GM06990 (cell line): ENCODE results near the gene ETFDH.

Experiments used
- DNase-seq: peaks from one replicate; pipeline ENCODE4 v3.0.0-alpha.2; 2011; ENCODE audit not compliant: insufficient read length; ENCODE audit errors: extremely low read depth
- H3K27me3 ChIP-seq: replicated peaks from 2 replicates; pipeline ENCODE4 v1.6.0; 2011; ENCODE audit warnings: low read length; ENCODE audit not compliant: control insufficient read depth, insufficient read depth
- H3K36me3 ChIP-seq: 2 replicates; pipeline ENCODE4 v1.5.1; 2011; ENCODE audit warnings: low read length; ENCODE audit not compliant: control insufficient read depth, insufficient read depth
- H3K4me3 ChIP-seq: replicated peaks from 2 replicates; pipeline ENCODE4 v1.5.1; 2011; ENCODE audit warnings: low read depth, mild to moderate bottlenecking, control low read depth, low read length
- CTCF ChIP-seq: IDR thresholded peaks from 2 replicates; pipeline ENCODE4 v1.5.1; 2011; ENCODE audit warnings: low read length, control low read depth, mild to moderate bottlenecking, inconsistent platforms; ENCODE audit not compliant: insufficient read depth, poor library complexity, severe bottlenecking

ETFDH gene

GRCh38 chr4:158673633-158674032 lies 1.5 kb downstream of the ETFDH start:
- Histone ChIP-seq H3K27me3 (no peaks in the 10 kb centered on the region), H3K36me3 (no peaks in the 10 kb centered on the region), H3K4me3 (no peak overlapping the region)
- no peak for TF ChIP-seq CTCF
- no peak for DNase-seq

- H3K4me3 ChIP-seq, result no peak overlapping the region
- DNase-seq, result no peak
- no peaks in the 10 kb centered on the region for H3K36me3 ChIP-seq
- no peaks in the 10 kb centered on the region for H3K27me3 ChIP-seq
- no peak for TF ChIP-seq CTCF
Measured at GRCh38 chr4:158676076-158676475, 4.0 kb downstream of the ETFDH start.

GRCh38 chr4:158678767-158679166 lies 6.7 kb downstream of the ETFDH start:
- no peak for TF ChIP-seq CTCF

GRCh38 chr4:158681629-158682028 lies 9.5 kb downstream of the ETFDH start:
- Histone ChIP-seq H3K4me3 (no peak overlapping the region), H3K27me3 (no peaks in the 10 kb centered on the region), H3K36me3 (no peaks in the 10 kb centered on the region)
- no peak for TF ChIP-seq CTCF
- no peak for DNase-seq

More at GRCh38 chr4:158678767-158679166, 6.7 kb downstream of the ETFDH start:
- no peak for DNase-seq
- Histone ChIP-seq H3K27me3 (no peaks in the 10 kb centered on the region), H3K4me3 (no peak overlapping the region), H3K36me3 (no peaks in the 10 kb centered on the region)

- no peak for TF ChIP-seq CTCF
- no peaks in the 10 kb centered on the region for H3K36me3 ChIP-seq
- no peak for DNase-seq
- no peak overlapping the region for H3K4me3 ChIP-seq
- no peaks in the 10 kb centered on the region for H3K27me3 ChIP-seq
Measured at GRCh38 chr4:158682066-158682465, 10.0 kb downstream of the ETFDH start.

- no peak for TF ChIP-seq CTCF
- no peaks in the 10 kb centered on the region for H3K36me3 ChIP-seq
- DNase-seq, result no peak
- H3K4me3 ChIP-seq, result no peak overlapping the region
- H3K27me3 ChIP-seq, result no peaks in the 10 kb centered on the region
Measured at GRCh38 chr4:158688813-158689212, 16.7 kb downstream of the ETFDH start.
